GM19395 (cell line): ENCODE results near the gene IKBKG.
A peak's percentile ranks its signal among the peaks of the same experiment; 100 is the strongest.
"Not testable (repeated sequence)": the region's sequence is repeated elsewhere in the genome, so short reads cannot be mapped to it uniquely, and the experiment has no call there.

ENCODE experiments used
- ATAC-seq: cut with Tn5 transposase; IDR thresholded peaks from one replicate; pipeline ENCODE4 v1.9.1; 2021; ENCODE audit warnings: mild to moderate bottlenecking, moderate library complexity; ENCODE audit not compliant: unreplicated experiment

Gene IKBKG

GRCh38 chrX:154547245-154548027, at the start of gene IKBKG:
Gene IKBKG, plus strand, starts transcription at chrX:154547620. Its CDS starts 4,383 bp downstream, at chrX:154552003.
- peak; percentile 74 for ATAC-seq

GRCh38 chrX:154501423-154501822, 46.0 kb upstream of the IKBKG start:
- ATAC-seq = not testable (repeated sequence)

GRCh38 chrX:154502098-154502497, 45.3 kb upstream of the IKBKG start:
- ATAC-seq = no peak

GRCh38 chrX:154502989-154503388, 44.4 kb upstream of the IKBKG start:
- ATAC-seq = no peak

- no peak for ATAC-seq
Measured at GRCh38 chrX:154505734-154506133, 41.7 kb upstream of the IKBKG start.

- no peak for ATAC-seq
Measured at GRCh38 chrX:154506483-154507332, 40.7 kb upstream of the IKBKG start.

GRCh38 chrX:154507673-154508383, 39.6 kb upstream of the IKBKG start:
- ATAC-seq = no peak

- ATAC-seq = no peak
Measured at GRCh38 chrX:154508384-154508745, 39.1 kb upstream of the IKBKG start.

- no peak for ATAC-seq
Measured at GRCh38 chrX:154509455-154509854, 38.0 kb upstream of the IKBKG start.

- ATAC-seq = no peak
Measured at GRCh38 chrX:154511761-154512160, 35.7 kb upstream of the IKBKG start.

GRCh38 chrX:154512879-154513553, 34.4 kb upstream of the IKBKG start:
- ATAC-seq = no peak

- no peak for ATAC-seq
Measured at GRCh38 chrX:154513716-154514115, 33.7 kb upstream of the IKBKG start.

- peak; percentile 36 for ATAC-seq
Measured at GRCh38 chrX:154515090-154515965, 32.1 kb upstream of the IKBKG start.

- ATAC-seq = peak; percentile 86
Measured at GRCh38 chrX:154515966-154516655, 31.3 kb upstream of the IKBKG start, which contains the start of gene FAM3A. Gene FAM3A, minus strand, starts transcription at chrX:154516232. Its CDS starts 460 bp downstream, at chrX:154515772.

- ATAC-seq = peak; percentile 23
Measured at GRCh38 chrX:154516656-154517100, 30.7 kb upstream of the IKBKG start.

- ATAC-seq = no peak
Measured at GRCh38 chrX:154517101-154517781, 30.2 kb upstream of the IKBKG start.

GRCh38 chrX:154519389-154519788, 28.0 kb upstream of the IKBKG start:
- ATAC-seq = no peak
